GM18909 (cell line): Measurements from ENCODE around the gene CYP46A1.
A peak's percentile ranks its signal among the peaks of the same experiment; 100 is the strongest.

Source experiments
- ATAC-seq: cut with Tn5 transposase; IDR thresholded peaks from one replicate; pipeline ENCODE4 v1.9.1; 2021; ENCODE audit warnings: mild to moderate bottlenecking; ENCODE audit not compliant: unreplicated experiment, poor library complexity

CYP46A1 gene

DNA sequence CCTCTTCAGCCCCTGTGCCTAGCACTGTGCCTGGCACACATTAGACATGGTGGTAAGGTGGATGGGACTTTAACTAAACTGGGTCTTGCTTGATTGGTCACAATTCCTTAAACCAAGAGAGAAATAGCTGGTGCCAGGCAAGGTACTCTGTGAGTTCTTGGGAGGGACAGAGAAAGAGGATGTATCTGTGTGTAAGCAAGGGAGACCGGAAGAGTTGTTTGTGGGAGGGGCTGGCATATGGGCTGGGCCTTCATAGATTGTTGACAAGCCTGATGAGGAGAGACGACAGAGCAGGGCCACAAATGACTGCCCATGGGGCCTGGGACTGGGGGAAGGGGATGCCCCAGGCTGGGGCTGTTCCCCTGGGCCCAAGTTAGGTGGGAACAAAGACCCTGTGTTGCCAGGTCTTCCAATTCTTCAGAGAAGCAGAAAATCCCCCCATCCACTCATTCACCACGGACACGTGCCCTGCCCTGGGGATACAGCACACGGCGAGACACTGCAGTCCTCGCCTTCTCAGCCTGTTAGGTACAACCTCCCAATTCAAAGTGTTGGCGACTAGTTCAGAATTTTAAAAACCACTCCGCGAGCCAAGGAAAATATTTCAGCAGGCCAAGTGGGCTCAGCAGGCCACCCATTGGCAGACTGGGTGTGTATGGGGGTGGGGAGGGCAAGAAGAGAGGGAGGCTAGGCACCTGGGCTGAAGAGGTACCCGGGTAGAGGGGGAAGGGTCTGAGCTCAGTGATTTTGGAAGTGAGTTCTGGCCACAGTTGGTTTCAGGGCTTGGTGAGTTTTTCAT is 11.4 kb upstream of the CYP46A1 start:
- peak; percentile 75 for ATAC-seq

DNA sequence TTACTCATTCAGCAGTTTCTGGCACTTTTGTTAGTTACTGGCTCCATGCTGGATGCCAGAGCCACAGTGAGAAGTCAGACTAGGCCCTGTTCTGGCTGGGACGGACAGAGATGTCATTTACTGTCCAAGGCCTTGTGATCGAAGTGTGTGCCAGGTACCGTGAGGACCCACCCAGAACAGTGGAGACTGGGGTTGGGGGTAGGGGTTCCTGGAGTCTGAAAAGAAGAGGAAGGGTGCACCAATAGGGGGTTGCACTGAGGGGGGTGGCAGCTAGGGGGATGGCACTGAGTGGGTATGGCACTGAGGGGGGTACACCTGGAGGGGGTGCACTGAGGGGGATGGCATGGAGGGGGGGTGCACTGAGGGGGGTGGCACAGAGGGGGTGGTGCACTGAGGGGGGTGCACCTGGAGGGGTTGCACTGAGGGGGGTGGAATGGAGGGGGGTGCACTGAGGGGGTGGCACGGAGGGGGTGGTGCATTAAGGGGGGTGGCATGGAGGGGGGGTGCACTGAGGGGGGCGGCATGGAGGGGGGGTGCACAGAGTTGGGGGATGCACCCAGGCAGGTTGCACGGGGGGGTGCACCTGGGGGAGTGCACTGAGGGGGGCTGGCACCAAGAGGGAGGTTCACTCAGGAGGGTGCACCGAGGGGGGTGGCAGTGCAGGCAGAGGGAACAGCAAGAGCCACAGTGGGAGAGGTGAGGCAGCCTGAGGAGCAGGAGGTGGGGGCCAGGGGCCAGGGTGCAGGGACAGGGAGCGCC is 10.6 kb upstream of the CYP46A1 start:
- no peak for ATAC-seq

- no peak for ATAC-seq
Measured at GRCh38 chr14:99674064-99674650, 9.9 kb upstream of the CYP46A1 start.

DNA sequence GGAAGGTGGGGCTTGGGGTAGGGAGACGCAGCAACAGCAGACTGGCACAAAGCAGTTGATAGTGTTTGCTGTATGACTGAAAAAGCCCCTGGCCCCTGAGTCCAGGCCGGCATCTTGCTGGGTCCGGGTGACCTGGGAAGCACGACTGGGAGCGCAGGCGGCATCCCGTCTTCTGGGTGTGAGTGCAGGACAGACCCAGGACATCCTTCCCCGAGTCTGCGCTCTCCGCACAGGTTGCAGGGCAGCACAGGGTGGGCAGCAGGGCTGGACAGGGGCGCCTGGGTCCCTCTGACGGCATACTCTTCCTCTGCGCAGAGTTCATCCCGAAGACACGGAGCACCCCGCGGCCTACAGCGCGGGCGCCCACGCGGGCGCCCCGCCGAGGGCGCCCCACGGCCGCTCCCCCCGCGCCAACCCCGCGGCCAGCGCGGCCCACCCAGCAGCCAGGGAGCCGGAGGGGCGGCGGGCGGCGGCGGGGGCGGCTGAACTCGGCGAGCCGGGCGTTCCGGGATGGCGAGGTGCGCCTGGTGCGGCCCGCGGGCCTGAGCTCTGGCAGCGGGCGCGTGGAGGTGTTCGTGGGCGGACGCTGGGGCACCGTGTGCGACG is 9.2 kb upstream of the CYP46A1 start:
- ATAC-seq = no peak

GRCh38 chr14:99675382-99675835 is 8.7 kb upstream of the CYP46A1 start:
- ATAC-seq = no peak

- no peak for ATAC-seq
Measured at GRCh38 chr14:99675951-99676350, 8.1 kb upstream of the CYP46A1 start.

- no peak for ATAC-seq
Measured at GRCh38 chr14:99676657-99677056, 7.4 kb upstream of the CYP46A1 start.

- ATAC-seq = no peak
Measured at GRCh38 chr14:99677231-99678140, 6.6 kb upstream of the CYP46A1 start.

- no peak for ATAC-seq
Measured at GRCh38 chr14:99678198-99678597, 5.9 kb upstream of the CYP46A1 start.

- ATAC-seq = no peak
Measured at GRCh38 chr14:99679111-99679510, 5.0 kb upstream of the CYP46A1 start.

DNA sequence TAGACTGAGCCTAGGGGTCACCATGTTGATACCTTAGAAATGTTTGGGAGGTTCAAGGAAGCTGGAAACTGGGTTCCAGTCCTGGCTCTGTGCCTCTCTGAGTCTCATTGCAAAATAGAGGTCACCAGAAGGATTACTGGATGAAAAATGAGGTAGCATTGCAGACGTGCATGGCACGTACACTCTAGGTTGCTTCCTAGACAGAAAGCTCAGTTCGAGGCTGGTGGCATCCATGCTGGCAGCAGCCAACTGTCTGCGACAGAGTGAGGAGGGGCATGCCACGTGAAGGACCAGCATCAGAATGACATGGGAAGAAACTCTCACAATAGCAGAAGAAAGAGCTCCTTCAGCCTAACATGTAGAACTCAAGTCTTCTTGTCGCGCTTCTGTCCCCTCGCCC is 4.6 kb upstream of the CYP46A1 start:
- ATAC-seq = no peak

DNA sequence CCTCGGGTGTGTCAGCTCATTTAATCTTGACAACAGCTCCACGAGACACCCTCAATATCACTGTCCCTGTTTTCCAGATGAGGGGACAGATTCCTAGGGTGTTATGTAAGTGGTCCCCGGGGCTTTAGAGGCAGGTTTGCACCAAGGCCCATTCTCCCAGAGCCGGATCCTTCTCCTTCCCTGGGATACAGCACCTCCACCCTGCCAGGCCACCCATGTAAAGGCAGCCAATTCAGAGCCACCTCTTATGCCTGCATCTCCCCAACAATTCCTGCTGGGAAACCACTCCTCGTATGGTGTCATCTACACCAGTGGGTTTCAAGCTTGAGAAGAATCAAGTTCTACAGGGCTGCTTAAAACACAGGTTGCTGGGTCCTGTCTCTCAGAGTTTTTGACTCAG is 4.1 kb upstream of the CYP46A1 start:
- no peak for ATAC-seq

DNA sequence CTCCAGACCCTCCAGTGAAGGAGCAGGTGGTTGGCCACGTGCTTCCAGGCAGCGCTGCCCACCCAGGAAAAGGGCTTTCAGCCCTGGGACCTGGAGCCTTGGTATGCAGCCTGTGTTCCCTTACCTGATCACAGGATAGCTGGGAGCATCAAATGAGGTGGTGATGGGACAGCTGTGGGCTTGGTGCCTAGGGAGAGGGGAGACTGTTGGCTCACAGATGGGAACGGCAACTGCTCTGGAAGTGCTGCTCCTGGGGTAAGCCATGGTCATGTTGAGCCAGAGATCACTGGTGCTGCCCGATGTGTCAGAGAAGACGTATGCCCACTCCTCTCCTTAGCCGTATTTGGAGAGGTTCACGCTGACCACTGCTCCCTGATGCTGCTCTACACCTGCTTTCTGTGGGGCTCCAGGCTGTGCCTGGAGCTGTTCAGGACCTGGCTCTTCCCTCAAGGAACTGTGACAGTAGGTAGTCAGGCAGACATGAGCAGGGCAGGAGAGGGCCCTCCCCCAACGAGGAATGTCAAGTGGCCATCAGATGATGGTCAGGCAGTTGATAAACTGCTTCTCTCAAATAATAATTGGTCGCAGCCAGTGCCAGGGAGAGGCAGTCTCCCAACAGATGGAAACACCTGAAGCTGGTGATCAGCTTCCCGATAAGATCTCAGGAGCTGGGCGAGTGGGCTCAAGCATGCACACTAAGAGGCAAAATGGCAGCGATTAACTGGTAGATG is 2.8 kb upstream of the CYP46A1 start:
- no peak for ATAC-seq

DNA sequence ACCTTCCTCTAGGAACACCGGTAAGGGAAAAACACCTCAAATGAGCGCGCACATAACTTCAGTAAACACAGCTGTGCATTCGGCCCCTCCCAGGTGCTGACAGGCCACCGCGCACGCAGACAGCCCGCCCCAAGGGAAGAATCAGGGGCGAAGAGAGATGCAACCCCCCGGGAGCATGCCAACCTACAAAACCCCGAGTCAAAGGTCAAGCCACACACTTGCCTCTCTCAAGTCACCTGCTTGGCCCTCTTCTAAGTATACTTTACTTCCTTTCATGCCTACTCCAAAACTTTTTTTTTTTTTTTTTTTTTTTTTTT is 2.3 kb upstream of the CYP46A1 start:
- ATAC-seq = no peak

GRCh38 chr14:99682809-99683618 is 1.1 kb upstream of the CYP46A1 start:
- ATAC-seq = peak; percentile 38

GRCh38 chr14:99684410-99684934 is 374 bp downstream of the CYP46A1 start:
- peak; percentile 36 for ATAC-seq

DNA sequence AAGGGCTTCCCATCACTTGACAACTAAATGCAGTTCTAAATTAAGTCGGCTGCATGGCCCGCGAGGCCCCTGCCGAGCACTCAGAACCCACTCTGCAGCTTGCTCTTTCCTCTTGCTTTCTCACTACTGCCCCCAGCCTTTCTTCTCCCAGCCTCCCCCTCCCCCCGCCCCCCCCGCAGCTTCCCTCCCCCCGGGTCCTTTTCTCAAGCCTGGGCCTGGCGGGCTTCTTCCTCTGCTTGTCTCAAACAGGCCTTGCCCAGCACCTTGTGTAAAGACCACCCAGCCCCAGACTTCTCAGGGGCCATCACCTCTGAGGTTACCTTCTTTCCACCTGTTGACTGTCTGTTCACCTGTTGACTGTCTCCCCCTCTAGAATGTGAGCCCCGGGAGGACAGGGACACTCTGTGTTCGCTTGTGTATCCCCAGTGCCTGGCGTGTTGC is 1.1 kb downstream of the CYP46A1 start:
- no peak for ATAC-seq

DNA sequence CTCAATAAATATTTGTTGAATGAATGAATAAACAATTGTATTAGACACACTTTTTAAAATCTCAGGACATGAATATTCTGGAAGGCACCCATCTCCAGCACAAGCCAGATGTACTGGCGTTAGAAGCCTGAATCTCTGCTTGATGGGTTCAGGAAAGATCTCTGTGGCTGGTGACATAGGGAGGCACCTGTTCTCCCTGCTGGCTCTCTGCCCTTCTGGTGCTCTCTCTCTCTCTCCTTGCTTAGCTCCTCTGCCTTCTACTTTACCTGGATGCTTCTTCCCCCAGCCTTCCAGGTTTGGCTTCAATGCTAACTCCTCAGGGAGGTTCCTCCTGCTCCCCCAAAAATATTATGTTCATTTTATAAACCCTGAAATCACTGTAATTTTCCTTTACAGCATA is 1.5 kb downstream of the CYP46A1 start:
- no peak for ATAC-seq
